H1 (cell line): Measurements from ENCODE around the gene EDEM2. TPM values are rescaled to one million over a fixed set of nuclear protein-coding genes. Genes with fewer than 3 reads are reported as not detected.

Experiments
- EZH2 ChIP-seq: fragments of 200-600 bp; sonication (generic); IDR thresholded peaks from 2 replicates; pipeline ENCODE4 v1.7.1; 2012; ENCODE audit warnings: low read depth, mild to moderate bottlenecking, moderate library complexity, low read length, inconsistent platforms; ENCODE audit not compliant: severe bottlenecking
- JUND ChIP-seq: IDR thresholded peaks from 2 replicates; pipeline ENCODE4 v1.6.1; 2011; ENCODE audit warnings: mild to moderate bottlenecking, improper control_type of control experiment, low read length
- MAX ChIP-seq: IDR thresholded peaks from 2 replicates; pipeline ENCODE4 v1.6.1; 2012; ENCODE audit warnings: inconsistent platforms
- RFX5 ChIP-seq: IDR thresholded peaks from 2 replicates; pipeline ENCODE4 v1.6.1; 2011; ENCODE audit warnings: low read depth, low read length, improper control_type of control experiment, borderline replicate concordance
- polyA plus RNA-seq, 7 experiments: library from polyadenylated mRNA; depleted of rRNA in 3 of 7; stranded (reverse) in 5 of 7; unstranded in 2 of 7; fragments of >200 nt in 5 of 7; fragments of 200-250 nt in 2 of 7; gene quantifications; 1 replicate in 5 of 7; 2 replicates in 1 of 7; 4 replicates in 1 of 7; pipeline versions ENCODE4 v1.2.1 to v1.2.3, GENCODE V29; 2011 to 2013; ENCODE audit warnings: missing spikeins in 2 of 7, mixed read lengths in 2 of 7
- total RNA-seq: library from RNA; stranded (reverse); fragmentation: NEBNext Ultra II Directional; extraction: Animal tissue kit (Norgen Biotek cat#: 25700); gene quantifications from 2 replicates; pipeline ENCODE4 v1.2.1, GENCODE V29; 2021

Gene EDEM2
- total and polyA plus RNA-seq, 2 of the 8 experiments (the other 6 are each of a cell fraction or from before 2014, with no cell fraction given): 15.2 to 19.6 TPM

GRCh38 chr20:35133031-35133430 lies 14.1 kb downstream of the EDEM2 start (continued):
- TF ChIP-seq JUND: no peak
- TF ChIP-seq EZH2: no peak
- no peak for TF ChIP-seq RFX5
- no peak for TF ChIP-seq MAX
- TF ChIP-seq, all 59 proteins: peak for 0
